Activated CD4-positive, alpha-beta T cell treated with anti-CD3 and anti-CD28 coated beads, Interleukin-2, amount 50 U/mL, for 4 hours (primary cell): ENCODE data around the gene TRABD2A.
A peak's percentile ranks its signal among the peaks of the same experiment; 100 is the strongest.
"Not testable (repeated sequence)": the region's sequence is repeated elsewhere in the genome, so short reads cannot be mapped to it uniquely, and the experiment has no call there.

Experiments used
- DNase-seq, 2 experiments: peaks; one replicate each; pipeline ENCODE4 v3.0.0-alpha.2; 2020

The TRABD2A gene

GRCh38 chr2:84815146-84815545 lies 65.7 kb downstream of the TRABD2A start:
- no peak for DNase-seq

DNA sequence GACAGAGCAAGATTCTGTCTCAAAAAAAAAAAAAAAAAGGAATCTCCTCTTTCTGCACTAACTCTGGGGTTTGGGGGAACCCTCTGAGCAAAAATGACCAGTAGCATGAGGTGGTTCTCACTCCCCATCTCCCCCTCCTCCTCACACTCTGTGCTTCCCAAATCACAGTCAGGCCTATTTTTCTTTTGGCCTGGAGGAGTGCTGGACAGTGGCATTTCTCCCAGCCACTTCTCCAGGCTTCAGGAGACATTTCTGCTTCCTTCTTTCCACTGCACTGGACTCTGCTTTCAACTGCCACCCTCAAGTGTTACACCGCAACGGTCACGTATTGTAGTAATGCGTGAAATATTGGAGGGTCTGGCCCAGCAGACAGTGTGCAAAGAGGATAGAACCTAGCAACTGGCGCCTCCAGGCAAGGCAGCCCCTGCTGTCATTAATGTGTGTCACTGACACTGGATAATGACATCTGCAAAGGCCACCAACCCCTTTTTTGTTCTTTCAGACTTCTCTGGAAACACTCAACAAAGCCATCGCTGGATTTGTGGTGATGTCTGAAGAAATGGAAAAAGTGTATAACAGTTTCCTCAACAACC lies 68.9 kb downstream of the TRABD2A start:
- DNase-seq: no peak

GRCh38 chr2:84808279-84808678 lies 72.6 kb downstream of the TRABD2A start:
- DNase-seq: no peak

DNA sequence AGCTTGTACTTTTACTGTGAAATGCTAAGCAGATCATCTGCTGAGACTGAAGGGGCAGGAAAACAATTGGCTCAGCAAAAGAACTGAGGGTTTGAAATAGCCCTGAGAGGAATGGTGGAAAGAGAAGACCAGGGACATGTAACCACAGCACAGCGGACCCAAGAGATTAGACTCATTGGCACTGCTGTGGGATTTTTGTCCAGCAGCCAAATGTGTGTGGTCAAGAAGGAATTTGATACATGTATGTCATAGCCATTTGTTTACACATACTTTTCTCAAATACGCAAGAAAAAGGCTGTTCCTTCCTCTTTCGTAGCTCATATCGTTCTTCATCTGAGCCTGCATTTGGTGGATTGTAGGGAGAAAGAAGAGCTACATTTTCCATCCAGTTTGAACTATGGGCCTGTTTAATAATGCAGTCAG lies 73.8 kb downstream of the TRABD2A start:
- DNase-seq: no peak

DNA sequence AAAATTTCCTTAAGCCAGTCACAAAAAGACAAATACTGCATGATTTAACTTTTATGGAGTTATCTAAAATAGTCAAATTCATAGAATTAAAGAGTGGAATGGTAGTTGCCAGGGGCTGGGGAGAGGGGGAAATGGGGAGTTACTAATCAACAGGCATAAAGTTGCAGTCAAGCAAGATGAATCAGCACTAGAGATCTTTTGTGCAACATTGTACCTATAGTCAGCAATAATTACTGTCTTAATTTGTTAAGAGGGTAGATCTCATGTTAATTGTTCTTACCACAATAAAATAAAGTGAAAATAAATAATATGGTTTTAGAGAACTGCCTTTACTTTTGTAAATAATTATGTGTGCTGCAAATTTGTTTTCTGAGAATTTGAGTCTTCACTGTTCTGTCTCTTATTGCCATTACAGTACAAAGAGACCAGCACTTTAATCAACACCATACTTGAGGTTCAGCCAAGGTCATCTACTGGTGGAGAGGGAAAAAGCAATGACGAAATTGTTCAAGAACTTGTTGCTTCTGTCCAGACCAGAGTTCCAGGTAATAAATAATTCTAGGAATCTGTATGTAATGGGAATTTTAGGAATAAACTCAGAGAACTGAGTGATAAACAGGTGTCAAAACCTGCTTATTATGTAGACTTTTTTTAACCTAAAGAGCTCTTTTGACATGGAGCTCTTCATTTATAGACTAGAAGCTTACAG lies 75.5 kb downstream of the TRABD2A start:
- no peak for DNase-seq

DNA sequence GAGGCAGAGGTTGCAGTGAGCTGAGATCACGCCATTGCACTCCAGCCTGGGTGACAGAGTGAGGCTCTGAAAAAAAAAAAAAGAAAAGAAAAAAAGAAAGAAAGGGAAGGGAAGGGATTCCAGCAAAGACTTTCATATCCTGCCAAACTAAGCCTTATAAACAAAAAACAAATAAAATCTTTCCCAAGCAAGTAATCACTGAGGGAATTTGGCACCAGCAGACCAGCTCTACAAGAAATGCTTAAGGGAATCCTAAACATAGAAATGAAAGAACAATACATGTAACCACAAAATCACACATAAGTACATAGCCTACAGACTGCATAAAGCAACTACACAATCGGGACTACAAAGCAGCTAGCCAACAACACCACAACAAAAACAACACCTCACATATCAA lies 79.1 kb downstream of the TRABD2A start:
- DNase-seq: no peak

GRCh38 chr2:84800194-84800805 lies 80.6 kb downstream of the TRABD2A start:
- DNase-seq: no peak

- DNase-seq: no peak
Measured at GRCh38 chr2:84799772-84800171, 81.1 kb downstream of the TRABD2A start.

DNA sequence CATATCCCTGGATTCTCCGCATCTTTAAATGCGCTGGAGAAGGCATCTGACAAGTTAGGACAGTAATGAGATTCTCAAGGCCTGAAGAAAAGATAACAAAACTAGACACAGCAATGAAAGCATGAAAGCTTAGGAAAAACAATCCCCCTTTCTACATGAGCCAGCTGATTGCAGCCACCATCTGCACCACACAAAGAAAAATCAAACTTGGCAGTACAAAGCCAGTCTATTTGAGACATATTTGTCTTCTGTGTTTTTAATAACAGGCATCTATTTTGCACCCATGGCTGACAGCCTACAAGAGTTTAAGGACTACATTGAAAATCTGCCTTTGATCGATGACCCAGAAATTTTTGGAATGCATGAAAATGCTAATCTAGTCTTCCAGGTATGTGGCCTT lies 83.6 kb downstream of the TRABD2A start:
- DNase-seq: no peak

- DNase-seq: no peak
Measured at GRCh38 chr2:84796798-84797197, 84.1 kb downstream of the TRABD2A start.

- no peak for DNase-seq
Measured at GRCh38 chr2:84793641-84794040, 87.2 kb downstream of the TRABD2A start.

DNA sequence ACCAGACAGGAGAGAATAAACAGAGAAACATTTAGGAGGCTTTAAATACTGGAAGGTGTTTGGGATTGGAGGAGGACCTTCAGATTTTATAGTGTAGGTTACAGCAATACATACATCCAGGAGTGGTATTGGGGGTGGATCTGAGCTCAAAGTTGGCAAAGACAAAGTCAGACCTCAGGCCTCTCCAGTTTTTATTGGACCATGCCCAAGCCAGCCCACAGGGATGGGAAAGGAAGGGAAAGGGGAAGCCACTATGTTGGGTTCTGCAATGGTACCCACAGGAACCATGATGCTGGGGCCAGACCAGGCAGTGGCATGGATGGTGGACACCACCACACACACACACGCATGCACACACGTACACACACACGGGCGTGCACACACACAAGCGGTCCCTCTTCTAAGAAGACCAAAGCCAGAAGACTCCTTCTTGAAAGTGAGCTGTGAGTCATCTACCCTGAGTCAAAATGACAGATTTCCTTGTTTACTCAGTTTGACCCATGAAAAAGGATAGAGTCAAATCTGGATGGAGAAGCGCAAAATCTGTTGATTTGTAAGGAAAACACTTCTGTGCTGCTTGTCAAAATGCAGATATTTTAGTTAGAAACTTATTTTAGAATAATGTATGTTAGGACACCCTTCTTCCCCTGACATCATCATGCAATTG lies 87.9 kb downstream of the TRABD2A start:
- no peak for DNase-seq

GRCh38 chr2:84788498-84788897 lies 92.4 kb downstream of the TRABD2A start:
- no peak for DNase-seq

DNA sequence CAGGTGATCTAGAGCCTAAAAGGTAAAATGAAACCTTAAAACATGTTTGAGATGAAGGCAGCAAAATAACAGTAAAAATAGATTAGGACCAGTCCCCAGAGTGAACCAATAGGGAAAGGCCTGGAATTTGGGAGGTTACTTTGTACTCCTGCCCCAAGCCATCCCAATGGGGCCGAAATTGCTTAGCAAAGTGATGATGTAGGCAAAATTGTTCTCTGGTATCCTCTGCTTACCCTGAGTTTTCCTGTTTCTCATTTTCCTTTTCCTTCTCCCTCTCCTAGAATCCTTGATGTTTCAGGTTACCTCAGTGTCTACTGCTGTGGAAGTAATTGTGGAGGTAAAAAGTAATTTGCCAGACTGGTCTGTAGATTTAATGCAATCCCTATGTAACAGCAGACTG lies 92.9 kb downstream of the TRABD2A start:
- DNase-seq: no peak

GRCh38 chr2:84786601-84787000 lies 94.3 kb downstream of the TRABD2A start:
- DNase-seq: no peak

- no peak for DNase-seq
Measured at GRCh38 chr2:84785950-84786349, 94.9 kb downstream of the TRABD2A start.

DNA sequence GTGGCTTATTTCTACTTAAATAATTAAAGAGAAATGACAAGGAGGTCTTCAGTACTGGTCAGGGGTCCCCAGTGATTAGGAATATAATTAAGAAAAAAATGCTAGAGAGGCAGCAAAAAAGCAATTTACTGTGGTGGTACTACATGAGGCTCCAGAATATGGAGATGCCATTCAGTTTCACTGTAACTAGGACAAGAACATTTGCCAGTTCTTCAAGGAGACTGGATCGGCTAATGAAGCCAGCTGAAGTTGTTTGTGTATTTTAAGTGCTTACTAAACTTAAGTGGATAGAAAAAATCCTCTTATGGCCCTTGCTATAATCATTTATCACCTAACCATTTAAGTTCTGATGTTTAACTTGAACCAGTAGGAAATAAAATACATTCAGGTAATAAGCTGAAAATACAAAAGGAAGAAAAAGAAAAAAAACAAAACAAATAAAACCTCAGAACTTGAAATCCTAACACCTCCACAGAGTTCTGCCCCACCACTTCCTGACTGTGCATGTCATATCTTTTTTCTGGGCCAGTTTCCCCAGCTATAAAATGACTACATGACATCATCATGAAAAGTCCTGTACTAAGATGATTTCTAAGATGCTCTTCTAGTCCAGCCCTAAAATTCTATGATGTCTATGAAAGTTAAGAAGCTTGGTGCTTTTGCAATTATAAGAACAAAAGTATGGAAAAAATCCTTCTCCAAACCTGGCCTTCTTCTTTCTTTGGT lies 98.0 kb downstream of the TRABD2A start:
- peak in 1 of 2 experiments; percentile 18 for DNase-seq

DNA sequence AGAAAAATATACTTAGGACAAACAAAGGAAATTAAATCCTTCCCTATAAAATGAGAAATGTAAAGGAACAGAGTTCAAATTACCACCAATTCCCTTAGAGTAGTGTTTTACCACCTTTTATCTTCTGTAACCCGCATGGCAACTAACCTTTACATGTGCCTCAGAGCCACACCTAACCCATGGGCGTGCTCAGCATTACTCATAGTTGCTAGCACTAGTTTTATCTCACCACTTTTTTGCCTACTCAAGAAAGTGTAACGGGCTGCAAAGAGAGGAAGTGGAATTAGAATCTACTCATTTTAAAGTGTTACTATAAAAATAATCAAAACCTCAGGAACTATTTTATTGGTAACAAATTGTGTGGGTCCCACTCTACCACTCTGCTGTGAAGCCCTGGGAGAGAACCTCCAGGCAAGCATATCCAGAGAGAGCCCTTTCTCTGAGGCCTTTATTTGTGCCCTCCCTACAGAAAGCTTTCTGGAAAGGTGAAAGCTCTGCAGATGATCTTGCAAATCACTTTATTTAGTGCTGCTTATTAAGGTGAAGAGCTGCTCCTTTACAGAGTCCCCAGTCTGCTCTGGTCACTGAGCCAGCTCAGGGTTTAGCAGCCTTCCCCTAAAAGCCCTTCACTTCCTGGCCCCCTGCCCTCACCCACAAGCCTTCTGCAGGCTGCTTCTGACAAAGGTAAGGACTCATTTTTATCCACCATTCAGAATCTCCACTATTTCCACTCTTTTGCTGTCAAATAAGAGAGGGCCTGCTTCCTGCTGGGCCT lies 98.8 kb downstream of the TRABD2A start:
- peak; percentile 59 to 67 for DNase-seq

DNA sequence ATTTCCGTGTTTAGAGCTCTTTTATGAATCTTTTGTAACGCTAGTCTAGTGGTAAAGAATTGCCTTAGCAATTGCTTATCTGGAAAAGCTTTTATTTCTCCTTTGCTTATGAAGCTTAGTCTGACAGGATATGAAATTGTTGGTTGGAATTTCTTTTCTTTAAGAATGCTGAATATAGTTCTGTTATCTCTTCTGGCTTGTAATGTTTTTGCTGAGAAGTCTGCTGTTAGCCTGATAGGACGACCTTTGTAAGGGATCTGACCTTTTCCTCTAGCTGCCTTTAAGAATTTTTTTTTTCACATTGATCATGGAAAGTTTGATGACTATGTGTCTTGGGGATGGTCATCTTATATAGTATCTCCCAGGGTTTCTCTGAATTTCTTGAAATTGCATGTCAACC lies 101.1 kb downstream of the TRABD2A start:
- no peak for DNase-seq

- no peak for DNase-seq
Measured at GRCh38 chr2:84778911-84779690, 101.8 kb downstream of the TRABD2A start.

GRCh38 chr2:84776011-84776410 lies 104.9 kb downstream of the TRABD2A start:
- no peak for DNase-seq

- DNase-seq: not testable (repeated sequence)
Measured at GRCh38 chr2:84773562-84773961, 107.3 kb downstream of the TRABD2A start.
